Right renal cortex interstitium (tissue), 3 donors: ENCODE data around the gene EIF2B5. TPM values are rescaled to one million over a fixed set of nuclear protein-coding genes. Genes with fewer than 3 reads are reported as not detected.
"Not testable (repeated sequence)": the region's sequence is repeated elsewhere in the genome, so short reads cannot be mapped to it uniquely, and the experiment has no call there.

Source experiments
- DNase-seq, 3 donors: peaks; one replicate each; pipeline ENCODE4 v3.0.0-alpha.2; 2013; ENCODE audit warnings: low read depth in 3 of 3, low spot score in 2 of 3
- polyA plus RNA-seq, 3 donors: library from polyadenylated mRNA; unstranded; fragments of 120-200 nt; gene quantifications; one replicate each; pipeline ENCODE4 v1.2.1, GENCODE V29; 2013; ENCODE audit not compliant: insufficient read length in 3 of 3

The EIF2B5 gene
- polyA plus RNA-seq, 3 donors: 49.5 to 49.7 (median 49.5) TPM

DNA sequence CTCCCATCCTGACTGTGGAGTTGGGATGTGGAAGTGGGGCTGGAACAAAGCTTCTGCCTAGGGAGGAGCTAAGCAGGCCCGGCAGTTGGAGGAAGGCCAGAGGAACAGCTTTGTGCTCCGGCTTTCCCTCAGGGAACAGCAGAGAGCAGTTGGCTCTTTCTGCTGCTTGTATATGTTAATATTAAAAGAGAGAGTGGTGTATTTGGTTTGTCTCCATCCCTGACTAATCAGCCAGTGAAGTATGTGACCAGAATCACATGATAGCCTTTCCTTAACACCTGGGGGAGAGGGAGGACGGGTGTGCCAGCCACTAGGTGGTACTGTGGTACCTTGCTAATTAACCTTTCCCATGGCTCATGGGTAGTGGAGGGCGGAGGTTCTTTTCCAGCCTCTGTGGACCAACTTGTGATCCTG lies 10.0 kb downstream of the EIF2B5 start:
- DNase-seq: peak in 1 of 3 donors; percentile 36

DNA sequence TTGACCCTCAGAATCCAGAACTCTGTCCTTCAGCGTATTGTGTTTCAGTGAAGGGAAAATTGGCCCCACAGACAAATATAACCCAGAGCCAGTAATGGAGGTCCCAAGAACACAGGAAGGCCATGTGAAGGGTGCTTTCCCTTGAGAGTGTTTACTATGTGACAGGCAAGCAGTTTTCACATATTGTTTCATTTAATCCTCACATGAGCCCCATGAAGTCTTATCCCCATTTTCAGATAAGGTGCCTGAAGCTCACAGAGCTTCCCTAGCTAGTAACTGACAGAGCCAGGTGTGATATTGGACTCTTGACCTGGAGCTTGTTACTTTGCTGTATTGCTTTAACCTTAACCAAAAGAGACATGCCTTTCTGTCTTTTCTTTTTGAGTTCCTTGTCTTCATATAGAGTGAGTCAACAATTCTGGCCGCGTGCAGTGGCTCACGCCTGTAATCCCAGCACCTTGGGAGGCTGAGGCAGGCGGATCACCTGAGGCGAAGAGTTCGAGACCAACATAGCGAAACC lies 10.7 kb downstream of the EIF2B5 start:
- DNase-seq: no peak

DNA sequence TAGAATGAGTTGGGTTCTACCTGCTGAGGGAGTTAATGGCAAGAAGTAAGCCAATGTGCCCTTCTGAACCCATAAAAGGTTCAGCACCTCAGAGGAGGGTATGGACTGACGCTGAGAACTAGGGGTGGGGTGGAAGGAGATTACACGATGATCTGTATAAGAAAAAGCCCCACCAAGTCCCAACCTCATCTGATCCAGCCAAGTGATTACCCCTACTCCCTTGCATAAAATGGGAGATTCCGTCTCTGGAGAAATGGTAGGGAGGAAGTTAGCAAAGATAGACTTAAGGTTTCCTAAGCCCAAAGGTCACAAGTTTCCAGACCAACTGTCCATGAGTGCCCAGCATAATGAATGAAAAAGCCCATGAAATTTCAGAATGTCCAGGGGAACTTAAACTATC lies 12.9 kb downstream of the EIF2B5 start:
- no peak for DNase-seq

DNA sequence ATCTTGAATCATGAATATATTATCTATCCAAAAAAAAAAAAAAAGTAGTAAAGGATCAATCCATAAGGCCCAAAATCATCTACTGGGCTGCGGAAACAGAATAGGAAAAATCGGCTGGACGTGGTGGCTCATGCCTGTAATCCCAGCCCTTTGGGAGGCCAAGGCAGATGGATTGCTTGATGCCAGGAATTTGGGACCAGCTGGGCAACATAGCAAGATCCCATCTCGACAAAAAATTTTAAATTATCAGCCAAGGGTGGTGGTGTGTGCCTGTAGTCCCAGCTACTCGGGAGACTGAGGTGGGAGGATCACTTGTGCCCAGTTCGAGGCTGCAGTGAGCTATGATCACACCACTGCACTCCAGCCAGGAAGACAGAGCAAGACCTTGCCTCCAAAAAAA lies 14.0 kb downstream of the EIF2B5 start:
- no peak for DNase-seq

GRCh38 chr3:184149770-184150169 lies 14.6 kb downstream of the EIF2B5 start:
- DNase-seq: not testable (repeated sequence)

DNA sequence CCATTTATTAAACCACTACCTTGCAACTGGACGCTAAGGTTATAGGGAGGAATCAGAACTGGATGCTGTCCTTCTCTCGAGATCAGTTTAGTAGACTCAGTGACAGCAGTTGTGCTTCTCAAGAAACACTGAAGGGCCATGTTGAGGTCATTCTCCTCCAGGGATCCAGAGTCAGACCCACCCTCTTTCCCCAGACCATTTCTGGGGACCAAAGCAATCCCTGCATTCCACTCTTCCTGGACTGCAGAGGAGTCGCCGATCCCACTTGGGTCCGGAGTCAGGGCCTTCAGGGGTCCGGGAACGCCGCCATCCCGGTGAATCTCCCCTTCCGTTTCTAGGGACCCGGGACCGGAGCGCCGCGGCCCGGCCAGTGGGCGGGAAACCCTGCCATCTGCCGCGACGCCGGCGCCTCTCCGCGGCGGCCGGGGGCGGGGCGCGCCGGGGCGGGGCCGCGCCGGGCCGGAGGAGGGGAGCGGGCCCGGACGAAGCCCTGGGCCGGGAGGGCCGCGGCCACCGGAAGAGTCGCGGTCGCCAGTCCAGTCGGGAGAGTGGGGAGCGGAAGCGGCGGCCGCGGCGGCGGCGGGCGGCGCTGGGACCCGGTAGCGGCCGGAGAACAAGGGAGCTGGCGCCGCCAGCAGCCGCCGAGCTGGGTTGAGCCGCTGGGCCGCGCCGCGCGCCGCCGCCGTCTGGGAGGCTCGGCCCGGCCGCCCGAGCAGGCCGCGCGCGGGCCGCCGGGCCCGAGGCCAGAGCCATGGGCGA lies 19.9 kb downstream of the EIF2B5 start, which contains the start of gene DVL3:
Gene DVL3 (plus strand): TSS at position 493 of the 759 bp plus-strand sequence. CDS start 259 bp downstream, at position 752.
- DNase-seq: peak in 1 of 3 donors; percentile 37

GRCh38 chr3:184155644-184156521 lies 20.7 kb downstream of the EIF2B5 start:
- peak in 1 of 3 donors; percentile 15 for DNase-seq

DNA sequence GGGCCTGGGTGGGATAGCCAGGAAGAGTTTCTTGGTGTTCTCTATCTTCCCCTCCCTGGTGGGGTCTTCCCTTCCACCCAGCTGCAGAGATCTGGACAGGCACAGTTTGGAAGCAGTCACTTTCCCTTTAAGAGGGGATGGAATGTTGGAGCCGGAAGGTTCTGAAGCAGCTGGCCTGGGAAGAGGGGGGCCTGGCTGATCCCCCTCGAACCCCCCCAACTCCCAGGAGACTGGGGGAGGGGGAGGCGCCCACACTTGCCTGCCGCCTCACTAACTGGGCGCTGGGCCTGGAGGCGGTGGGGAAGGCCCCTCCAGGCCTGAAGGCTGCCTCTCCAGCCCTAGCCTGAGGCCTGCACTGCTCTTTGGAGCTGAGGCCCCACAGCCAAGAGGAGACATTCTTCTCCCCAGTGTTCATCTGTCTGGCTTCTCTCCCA lies 21.4 kb downstream of the EIF2B5 start:
- DNase-seq: peak in 1 of 3 donors; percentile 45

DNA sequence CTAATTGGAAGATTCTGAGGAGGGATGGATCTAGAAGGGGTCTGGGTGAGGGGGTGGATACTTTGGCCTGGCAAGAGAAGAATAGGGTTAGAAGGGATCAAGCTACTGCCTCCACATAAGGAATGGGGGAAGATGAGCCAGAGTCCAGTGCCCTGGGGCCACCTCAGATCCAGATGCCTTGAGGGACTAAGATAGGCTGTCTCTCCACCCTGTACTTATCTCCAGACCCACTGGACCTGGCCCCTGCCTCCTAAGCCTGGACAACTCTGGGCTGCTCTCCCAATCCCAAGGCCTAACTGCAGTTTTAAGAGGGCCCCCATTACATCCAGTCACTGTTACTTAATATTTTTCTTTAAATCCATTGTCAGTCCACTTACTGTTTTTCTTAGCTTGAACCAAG lies 22.0 kb downstream of the EIF2B5 start:
- DNase-seq: no peak

- DNase-seq: no peak
Measured at GRCh38 chr3:184158404-184158803, 23.2 kb downstream of the EIF2B5 start.

- DNase-seq: no peak
Measured at GRCh38 chr3:184160456-184160855, 25.3 kb downstream of the EIF2B5 start.

- not testable (repeated sequence) for DNase-seq
Measured at GRCh38 chr3:184162571-184163070, 27.5 kb downstream of the EIF2B5 start.

DNA sequence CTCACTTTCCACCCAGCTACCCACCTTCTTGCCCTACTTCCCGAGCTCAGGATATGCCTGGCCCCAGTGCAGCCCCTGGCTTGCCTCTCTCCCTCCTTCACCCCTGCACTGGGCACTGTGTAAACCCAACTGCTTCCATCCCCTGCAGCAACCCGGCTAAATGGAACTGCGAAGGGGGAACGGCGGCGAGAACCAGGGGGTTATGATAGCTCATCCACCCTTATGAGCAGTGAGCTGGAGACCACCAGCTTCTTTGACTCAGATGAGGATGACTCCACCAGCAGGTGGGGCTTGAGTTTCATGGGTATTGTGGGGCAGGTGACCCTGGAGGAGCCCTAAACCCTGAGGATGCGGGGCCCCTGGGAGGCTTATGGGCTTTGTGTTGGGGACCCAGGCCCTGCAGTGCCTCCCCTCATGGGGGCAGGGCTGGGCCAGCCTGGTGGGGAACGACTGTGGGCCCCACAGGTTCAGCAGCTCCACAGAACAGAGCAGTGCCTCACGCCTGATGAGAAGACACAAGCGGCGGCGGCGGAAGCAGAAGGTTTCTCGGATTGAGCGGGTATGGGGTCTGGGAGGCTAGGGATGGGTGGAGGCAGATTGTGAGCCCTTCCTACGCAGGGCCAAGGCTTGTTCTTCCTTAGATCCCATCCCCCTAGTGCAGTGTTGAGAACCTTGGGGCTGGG lies 29.6 kb downstream of the EIF2B5 start:
- no peak for DNase-seq

GRCh38 chr3:184165543-184165942 lies 30.4 kb downstream of the EIF2B5 start:
- no peak for DNase-seq

- DNase-seq: no peak
Measured at GRCh38 chr3:184166671-184167070, 31.5 kb downstream of the EIF2B5 start.

DNA sequence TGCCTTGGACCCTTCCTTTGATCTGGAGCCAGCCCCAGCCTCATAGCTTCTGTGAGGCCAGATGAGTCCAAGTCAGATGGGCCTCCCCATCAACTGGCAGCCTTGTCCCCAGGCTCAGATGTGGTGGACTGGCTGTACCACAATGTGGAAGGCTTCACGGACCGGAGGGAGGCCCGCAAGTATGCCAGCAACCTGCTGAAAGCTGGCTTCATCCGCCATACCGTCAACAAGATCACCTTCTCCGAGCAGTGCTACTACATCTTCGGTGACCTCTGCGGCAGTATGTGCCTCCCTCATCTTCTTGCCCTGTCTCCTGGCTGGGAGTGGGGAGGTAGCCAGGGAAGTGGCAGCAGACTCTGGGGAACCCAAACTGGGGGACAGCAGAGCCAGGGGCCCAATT lies 32.6 kb downstream of the EIF2B5 start:
- no peak for DNase-seq

DNA sequence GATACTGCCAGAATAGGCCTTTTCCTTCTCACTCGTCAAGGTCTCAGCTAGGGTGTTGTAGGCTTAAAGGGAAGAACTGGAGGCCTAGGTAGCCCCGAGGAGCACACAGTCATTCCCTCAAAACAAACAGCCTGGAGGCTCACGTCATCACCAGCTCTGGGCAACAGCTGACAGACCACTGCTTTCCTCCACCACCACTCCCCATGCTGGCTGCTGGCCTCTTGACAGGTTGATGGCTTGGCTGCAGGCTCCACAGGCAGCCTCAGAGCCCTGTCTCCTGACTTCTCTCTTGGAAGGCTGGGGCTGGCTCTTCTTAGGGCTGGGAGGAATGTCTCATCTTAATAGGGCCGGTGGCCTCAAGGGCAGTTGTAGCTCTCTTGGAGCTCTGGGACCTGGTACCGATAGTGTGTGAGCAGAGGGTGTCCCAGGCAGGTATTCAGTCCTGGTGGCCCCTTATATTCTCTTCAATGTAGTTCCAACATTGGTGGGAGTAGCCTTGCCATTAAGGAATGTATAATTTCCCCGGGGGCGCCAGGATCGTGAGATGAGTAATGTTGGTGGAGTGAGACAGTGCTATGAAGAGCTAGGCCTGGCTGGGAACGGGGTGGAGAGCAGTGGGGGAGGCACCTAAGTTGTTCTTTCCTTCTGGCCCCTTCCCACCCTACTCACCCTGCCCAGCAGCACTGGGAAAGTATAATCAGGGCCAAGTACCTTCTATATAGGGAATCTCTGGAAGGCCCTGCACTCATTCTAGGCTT lies 33.4 kb downstream of the EIF2B5 start:
- no peak for DNase-seq

DNA sequence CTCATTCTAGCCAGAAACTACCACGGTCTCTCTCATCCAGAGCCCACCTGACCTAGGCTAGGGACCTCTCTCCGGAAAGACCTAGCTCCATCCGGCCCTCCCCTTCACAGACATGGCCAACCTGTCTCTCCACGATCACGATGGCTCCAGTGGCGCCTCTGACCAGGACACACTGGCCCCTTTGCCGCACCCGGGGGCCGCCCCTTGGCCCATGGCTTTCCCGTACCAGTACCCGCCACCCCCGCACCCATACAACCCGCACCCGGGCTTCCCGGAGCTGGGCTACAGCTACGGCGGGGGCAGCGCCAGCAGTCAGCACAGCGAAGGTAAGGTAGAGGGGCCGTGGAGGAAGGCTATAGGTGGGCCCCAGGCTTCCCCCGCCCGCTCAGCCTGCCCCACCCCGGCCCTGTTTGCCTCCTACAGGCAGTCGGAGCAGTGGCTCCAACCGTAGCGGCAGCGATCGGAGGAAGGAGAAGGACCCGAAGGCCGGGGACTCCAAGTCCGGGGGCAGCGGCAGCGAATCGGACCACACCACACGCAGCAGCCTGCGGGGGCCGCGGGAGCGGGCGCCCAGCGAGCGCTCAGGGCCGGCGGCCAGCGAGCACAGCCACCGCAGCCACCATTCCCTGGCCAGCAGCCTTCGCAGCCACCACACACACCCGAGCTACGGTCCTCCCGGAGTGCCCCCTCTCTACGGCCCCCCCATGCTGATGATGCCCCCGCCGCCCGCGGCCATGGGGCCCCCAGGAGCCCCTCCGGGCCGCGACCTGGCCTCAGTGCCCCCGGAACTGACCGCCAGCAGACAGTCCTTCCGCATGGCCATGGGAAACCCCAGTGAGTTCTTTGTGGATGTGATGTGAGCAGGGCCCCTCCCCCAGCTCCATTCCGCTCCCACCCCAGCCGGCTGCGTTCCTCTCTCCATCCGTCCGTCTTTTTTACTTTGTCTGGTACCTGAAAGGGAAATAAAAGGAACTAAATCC lies 35.0 kb downstream of the EIF2B5 start:
- no peak for DNase-seq

DNA sequence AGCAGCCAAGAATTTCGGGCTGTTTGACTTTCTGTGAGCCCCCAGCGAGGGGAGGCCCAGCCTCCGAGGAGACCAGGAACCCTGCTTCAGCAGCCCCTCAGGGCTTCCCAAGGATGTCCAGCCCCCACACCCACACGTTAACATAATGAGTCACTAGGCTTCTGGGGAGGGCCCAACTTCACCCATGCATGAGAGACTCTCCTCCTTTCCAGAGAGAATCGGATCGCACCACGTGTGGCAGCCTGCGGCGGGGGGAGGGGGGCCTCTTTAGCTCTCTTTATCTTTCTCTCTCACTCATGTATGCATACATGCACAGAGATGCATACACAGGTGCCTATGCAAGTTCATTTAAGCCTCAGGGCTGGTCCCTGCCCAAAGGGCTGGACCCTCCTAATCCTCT lies 36.4 kb downstream of the EIF2B5 start:
- no peak for DNase-seq
